ENCODE measurements around the gene GYPE. TPM values are rescaled to one million over a fixed set of nuclear protein-coding genes. Genes with fewer than 3 reads are reported as not detected.
"Not testable (repeated sequence)": the region's sequence is repeated elsewhere in the genome, so short reads cannot be mapped to it uniquely, and the experiment has no call there.

GYPE gene
- polyA plus RNA-seq (ENCODE audit: insufficient read depth in 1 of 5, insufficient read length in 5 of 5, low replicate concordance in 1 of 5): 10 to 100 TPM; 14.2 to 27.6 (median 22.1) TPM
- long read RNA-seq, donor 1, partial matches to known transcripts: 8 of 8 reads
- long read RNA-seq, donor 1, other reads (novel, unspliced or antisense): 0 of 8 reads
- long read RNA-seq, donor 2: 0 reads
- long read RNA-seq, donor 3, partial matches to known transcripts: 0 of 5 reads
- long read RNA-seq, donor 3, other reads (novel, unspliced or antisense): 5 of 5 reads
- long read RNA-seq, donor 4: 0 reads
- long read RNA-seq, donor 5, partial matches to known transcripts: 0 of 6 reads
- long read RNA-seq, donor 5, other reads (novel, unspliced or antisense): 5 of 6 reads
- long read RNA-seq, donor 6, partial matches to known transcripts: 10 of 16 reads
- long read RNA-seq, donor 6, other reads (novel, unspliced or antisense): 6 of 16 reads
- long read RNA-seq, donor 7: 0 reads
- long read RNA-seq, donor 8: 0 reads

DNA sequence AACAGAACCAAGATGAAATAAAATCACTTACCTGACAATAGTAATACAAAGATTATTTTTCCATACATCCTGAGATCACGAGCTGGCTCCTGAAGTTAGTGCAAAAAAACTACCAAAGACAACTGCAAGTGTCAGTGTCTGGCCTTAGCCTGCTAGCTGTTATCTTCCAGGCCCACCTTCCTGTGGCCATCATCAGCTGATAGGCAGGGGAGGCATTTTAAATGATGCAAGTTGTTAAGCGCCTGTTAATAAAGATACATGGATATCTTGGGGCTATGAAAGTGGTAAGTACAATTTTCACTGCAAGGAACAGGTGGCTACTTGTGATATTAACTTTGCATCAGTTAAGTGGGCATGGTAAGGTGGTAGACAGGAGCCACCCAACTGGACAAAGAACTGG lies at the start of gene GYPE:
TSS of gene GYPE (minus strand) at position 120 of the 400 bp plus-strand sequence. CDS start at position 68, 52 bp downstream.
- DNase-seq: not testable (repeated sequence)

DNA sequence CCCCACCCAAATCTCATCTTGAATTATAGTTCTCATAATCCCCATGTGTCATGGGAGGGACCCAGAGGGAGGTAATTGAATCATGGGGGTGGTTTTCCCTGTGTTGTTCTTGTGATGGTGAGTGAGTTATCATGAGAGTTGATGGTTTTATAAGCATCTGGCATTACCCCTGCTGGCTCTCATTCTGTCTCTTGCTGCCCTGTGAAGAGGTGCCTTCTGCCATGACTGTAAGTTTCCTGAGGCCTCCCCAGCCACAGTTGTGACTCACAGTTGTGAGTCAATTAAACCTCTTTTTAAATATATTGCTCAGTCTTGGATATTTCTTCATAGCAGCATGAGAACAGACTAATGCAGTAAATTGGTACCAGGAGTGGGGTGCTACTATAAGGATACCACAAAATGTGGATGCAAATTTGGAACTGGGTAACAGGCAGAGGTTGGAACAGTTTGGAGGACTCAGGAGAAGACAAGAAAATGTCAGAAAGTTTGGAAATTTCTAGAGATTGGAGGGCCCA lies 46.2 kb upstream of the GYPE start:
- DNase-seq: not testable (repeated sequence)

DNA sequence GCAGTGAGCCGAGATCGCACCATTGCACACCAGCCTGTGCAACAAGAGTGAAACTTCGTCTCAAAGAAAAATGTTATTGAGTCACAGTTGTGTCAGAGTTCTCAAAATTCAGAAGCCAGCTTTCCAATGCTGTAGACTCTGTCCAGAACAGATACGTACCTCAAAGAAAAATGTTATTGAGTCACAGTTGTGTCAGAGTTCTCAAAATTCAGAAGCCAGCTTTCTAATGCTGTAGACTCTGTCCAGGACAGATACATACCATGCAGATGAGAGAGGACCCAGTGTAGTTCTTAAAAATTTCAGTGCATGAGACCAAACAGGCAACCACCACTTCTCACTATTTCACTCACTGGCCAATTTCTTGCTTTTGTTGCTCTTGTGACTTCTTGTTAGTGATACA lies 45.6 kb upstream of the GYPE start:
- DNase-seq: not testable (repeated sequence)

DNA sequence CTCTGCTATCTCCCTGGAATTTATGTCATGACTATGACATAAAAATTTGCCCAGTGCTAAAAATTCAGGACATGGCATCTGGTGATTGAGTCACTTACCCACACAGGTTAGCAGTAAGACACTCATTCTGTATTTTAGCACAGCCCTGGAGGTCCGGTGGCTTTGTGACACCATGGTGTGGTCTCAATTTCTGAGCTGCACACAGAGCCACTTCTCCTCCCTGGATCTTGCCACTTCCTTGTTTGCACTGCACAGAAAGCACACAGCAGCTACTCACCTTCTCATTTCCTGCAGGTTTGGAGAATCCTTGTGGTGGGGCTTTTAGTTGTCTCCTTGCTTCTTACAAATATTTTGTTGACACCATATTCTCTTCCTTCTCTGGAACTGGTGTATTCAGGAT lies 44.8 kb upstream of the GYPE start:
- DNase-seq: not testable (repeated sequence)

DNA sequence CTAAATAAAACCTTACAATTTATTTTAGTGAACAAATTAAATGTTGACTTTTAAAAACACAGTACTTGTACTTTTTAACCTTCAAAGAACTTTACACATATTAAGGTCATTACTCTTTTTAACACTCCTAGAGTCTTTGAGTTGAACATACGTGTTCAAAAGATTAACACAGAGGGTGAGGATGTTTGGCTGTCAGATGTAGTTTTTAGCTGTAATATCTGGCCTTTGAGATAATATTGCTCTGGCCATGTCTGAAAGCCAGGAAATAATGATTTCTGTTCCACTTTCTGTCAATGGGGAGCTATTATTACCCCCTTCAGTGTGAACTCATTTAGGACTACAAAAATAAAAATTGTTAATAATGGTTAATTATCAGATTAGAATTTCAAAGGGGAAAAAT lies 42.1 kb upstream of the GYPE start:
- DNase-seq: not testable (repeated sequence)

DNA sequence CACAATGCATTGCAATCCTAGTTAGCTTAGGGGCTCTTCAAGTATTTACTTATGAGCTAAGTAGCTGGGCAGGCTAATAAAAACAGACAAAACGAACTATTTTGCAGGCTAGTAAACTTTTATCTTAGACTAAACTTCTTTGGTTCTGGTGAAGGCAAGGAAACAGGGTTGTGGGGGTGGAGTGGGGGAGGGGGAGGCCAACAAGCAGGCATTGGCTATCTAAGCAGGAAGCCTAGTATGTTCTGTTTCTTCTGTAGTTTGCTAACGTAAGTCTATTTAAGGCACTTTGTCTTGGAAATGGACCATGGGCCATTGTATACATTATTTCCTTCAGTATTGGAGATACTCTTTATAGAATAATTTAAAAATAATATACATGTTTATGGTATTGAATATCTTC lies 35.3 kb upstream of the GYPE start:
- not testable (repeated sequence) for DNase-seq

DNA sequence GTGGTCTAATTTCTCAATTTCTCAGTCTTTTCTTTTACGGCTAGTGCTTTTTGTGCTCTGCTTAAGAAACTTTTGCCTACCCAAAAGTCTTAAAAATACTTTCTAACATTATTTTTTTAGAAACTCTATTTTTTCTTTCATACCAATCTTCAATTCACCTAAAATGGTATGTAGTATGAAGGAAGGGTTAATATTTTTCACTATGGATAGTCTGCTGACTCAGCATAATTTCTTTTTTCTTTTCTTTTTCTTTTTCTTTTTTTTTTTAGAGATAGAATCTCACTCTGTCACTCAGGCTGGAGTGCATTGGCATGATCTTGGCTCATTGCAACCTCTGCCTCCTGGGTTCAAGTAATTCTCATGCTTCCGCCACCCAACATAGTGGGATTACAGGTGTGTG lies 34.2 kb upstream of the GYPE start:
- DNase-seq: no peak

DNA sequence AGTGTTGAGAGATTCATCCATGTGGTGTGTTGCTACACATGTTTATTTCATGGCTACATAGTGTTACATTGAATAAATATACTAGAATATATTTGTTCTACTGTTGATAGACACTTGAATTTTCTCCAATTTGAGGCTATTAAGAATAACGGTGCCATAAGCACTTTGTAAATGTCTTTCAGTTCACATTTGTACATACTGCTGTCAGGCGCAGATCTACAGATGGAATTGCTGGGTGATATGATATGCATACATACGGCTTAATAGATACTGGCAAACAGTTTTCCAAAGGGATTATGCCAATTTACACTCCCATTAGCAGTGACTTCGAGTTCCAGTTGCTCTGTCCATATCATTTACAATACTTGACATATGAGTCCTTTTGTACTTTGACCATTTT lies 33.5 kb upstream of the GYPE start:
- not testable (repeated sequence) for DNase-seq

DNA sequence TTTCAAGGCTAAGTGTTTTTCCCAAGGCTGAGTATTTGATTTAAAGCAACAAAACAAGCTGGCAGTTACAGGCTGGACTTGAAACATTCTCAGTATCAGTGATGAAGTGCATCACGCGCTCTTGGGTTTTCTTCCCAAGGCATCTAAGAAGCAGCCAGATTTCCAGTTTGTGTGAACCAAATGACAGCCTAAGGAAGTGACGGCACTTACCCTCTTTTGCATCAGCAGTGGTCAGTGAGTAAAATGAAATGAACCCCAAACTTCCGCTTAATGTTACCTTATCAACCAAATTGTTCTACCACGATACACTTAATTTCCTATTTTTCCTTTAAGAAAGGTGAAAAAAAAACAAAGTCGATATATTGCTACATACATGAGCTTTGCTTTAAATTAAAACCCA lies 15.8 kb upstream of the GYPE start:
- DNase-seq: no peak

DNA sequence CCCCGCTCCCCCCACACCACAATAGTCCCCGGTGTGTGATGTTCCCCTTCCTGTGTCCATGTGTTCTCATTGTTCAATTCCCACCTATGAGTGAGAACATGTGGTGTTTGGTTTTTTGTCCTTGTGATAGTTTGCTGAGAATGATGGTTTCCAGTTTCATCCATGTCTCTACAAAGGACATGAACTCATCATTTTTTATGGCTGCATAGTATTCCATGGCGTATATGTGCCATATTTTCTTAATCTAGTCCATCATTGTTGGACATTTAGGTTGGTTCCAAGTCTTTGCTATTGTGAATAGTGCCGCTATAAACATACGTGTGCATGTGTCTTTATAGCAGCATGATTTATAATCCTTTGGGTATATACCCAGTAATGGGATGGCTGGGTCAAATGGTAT lies 11.1 kb upstream of the GYPE start:
- DNase-seq: not testable (repeated sequence)

DNA sequence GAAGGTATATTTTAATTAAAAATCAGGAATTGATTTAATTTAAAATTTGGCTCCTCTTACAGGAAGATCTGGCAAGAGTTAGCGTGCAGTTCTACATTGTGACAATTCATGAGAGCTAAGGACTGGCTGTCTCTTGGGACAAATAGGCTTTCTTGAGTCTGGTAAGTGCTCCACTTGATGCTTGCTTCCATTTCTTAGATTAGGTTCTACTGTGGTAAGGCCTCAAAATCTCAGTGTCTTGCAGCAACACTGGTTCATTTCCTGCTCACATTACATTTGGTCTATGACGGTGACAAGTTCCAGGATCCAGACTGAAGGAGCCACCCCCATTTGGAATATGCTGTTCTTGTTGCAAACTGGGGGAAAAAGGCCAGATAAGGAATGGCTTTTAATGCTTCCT lies 7.1 kb upstream of the GYPE start:
- not testable (repeated sequence) for DNase-seq

DNA sequence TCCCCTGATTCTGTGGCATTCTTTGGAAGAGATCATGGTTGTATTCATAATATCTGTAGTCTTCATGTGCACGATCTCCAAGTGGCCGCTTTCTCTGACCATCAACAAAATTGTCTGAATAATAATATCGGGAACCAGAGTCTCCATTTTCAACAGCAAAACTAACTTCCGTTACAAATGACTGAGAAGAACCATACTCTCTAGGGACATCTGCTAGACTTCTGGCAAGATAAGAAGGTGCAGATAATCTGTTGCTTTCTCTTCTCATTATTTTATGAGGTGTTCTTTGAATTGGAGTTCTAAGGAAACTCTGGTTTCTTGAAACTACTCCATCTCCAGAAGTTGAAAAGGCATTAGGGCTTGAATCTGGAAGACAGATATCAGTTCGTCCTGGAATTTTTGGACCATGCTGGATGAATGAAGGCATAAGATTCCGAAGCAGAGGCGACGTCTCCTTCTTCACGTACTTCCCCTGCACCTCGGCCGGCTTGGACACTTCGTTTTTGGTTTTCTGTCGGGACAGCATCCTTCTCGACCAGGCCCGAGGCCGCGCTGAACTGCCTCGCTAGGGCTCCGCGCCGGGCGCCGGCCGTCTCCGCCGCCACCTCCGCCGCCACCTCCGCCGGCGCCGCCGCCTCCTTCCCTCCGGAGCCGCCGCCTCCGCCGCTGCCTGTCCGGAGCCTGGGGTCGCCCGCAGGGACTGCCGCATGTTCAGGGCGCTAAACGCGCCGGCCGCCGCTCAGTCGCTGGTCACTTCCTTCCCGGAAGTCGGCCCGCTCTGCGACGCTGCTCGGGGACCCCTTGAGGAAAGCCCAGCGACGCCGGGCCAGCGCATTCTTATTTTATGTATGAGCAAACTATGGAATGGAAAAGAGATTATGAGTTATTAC lies 6.4 kb upstream of the GYPE start:
- DNase-seq: peak; percentile 39 to 47

DNA sequence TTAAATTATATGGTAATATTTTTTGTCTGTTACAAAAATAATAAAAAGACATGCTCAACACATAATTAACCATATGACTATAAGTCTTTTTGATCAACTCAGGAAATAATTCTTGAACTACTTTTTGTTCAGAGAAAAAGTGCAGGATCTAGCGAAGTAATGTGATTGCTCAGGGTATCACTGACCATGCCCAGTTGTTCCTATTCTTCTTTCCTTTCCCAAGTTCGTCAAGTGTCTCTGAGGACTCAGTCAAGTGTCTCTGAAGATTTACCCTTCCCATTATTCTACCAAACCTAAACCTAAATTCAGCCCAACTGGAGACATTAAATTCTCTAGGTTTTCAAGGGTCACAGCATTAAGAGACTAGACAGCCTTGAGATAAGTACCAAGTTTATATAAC lies 5.5 kb upstream of the GYPE start:
- DNase-seq: not testable (repeated sequence)

DNA sequence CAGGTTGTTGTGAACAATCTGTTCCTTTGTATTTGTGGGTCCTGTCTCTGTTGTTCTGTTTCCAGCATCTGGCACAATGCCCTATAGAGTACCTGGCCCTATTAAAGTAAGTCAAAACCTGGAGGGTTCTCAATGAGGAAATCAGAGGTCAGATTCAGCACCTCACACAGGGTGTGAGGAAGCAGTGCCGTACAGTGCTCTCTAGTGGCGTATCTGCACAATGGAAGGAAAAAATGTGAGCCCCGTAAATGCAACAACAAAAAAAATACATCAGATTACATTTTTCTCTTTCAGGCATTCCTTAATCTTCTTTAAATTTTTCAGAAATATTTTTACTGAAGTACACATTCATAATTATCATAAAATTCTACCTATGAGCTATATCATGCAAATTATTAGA lies 2.5 kb upstream of the GYPE start:
- DNase-seq: not testable (repeated sequence)

DNA sequence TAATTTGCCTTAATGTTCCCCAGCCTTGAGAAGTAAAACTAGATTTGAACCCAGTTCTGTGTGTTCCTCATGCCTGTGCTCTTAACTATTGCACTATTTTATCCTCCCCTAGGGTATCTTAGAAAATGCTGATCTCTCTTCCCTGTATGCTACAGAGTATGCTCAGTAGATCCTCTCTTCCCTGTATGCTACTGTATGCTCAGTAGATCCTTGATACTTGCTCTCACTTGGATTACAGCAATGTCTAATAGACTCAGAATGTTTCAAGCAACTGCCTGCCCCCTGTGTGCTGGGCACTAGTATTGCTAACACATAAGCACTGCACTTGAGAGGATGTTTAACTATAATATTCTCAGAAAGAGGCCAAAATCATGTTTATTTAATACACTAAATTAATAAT lies 928 bp downstream of the GYPE start:
- DNase-seq: not testable (repeated sequence)

DNA sequence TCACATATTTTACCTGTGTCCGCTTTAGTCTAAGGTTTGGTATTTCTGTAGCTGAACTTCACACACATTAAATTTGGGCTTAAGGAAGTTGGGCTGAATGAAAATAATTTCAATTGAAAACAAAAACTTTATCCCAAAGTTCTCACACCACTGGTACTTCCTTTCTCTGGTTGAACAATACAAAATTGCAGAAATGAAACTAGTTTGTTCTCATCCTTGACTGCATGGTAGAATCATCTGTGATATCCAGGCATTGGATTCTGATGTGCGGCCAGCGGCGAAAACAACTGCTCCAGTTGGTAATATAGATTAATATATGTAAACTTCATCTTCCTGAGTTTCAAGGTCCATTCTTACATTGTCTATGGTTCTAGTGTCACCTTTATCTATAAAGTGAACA lies 15.0 kb downstream of the GYPE start:
- DNase-seq: not testable (repeated sequence)

DNA sequence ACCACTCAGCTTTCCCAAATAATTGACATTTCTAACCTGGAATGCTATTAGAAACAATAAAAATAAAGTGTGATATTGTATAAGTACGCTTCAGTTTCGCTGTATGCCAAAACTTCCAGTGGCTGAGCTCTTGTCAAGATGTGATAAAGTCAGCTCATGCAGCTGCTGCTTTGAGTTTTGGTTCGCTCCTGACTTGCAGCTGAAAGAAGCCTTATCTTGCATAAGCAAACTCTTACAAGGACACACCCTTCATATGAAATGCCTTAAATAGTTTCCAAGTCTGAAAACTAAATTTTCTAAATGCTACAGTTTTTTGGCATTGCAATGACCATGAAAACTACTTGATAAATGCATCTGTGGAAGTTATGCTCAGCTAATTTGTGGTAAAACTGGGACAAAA lies 17.2 kb downstream of the GYPE start:
- not testable (repeated sequence) for DNase-seq

DNA sequence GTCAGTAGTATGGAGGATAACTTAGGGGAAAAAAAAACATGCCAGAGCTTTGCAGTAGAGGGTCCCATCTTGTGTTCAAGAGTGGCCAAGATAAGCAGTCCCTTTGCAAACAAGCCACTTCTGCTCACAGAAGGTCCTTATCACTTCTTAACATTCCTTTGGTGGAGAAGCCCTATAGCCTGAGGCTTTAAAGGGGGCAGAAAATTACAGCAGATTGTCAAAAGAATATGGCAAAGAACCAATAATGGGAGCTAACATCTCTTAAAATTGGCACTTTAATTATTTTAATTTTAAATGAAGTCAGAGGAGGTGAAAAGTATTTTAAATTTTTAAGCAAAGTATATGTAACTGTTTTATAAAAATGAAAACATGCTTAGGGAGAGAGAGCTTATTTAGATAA lies 20.4 kb downstream of the GYPE start:
- not testable (repeated sequence) for DNase-seq

DNA sequence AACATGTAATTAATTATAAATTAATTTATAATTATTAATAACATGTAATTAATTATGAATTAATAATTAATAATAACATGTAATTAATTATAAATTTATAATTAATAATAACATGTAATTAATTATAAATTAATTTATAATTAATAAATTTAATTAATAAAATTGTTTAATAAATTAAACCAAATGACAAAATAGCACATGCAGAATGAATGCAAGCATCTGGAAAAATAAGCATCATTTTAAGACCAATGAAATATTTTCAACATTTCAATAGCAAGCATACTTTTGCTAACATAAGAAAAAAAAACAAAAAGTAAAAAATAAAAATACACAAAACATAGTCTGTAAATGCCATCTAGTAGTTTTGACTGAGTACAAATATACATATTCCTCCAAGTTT lies 21.8 kb downstream of the GYPE start:
- no peak for DNase-seq

DNA sequence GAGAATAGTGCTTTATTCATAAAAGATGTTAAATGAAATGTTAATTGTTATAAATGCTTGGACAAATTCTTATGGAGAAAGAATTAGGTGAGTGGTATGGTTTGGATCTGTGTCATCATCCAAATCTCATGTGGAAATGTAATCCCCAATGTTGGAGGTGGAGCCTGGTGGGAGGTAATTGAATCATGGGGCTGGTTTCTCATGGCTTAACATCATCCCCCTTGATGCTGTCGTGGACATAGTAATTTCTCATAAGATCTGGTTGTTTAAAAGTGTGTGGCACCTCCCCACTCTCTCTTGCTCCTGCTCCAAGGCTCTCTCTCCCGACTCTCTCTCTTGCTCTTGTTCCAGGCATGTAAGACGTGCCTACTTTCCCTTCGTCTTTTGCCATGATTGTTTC lies 22.5 kb downstream of the GYPE start:
- no peak for DNase-seq

DNA sequence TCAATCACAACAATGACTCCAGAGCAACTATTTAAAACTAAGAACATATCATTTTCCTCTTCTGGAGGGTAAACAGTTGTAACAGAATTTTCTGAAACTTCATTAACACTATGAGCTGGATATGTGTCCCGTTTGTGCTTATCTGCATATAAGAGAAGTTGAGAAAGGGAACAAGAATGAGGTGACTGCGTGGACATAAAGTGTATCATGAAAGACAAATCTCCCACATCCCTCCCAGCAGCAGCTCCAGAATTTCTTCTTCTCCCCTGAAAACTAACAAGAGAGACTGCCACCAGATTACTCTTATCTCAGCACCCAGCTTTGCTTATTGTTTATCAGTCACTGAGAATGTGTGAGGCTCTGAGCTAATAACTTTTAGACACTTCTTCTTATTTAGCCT lies 25.8 kb downstream of the GYPE start:
- DNase-seq: not testable (repeated sequence)

DNA sequence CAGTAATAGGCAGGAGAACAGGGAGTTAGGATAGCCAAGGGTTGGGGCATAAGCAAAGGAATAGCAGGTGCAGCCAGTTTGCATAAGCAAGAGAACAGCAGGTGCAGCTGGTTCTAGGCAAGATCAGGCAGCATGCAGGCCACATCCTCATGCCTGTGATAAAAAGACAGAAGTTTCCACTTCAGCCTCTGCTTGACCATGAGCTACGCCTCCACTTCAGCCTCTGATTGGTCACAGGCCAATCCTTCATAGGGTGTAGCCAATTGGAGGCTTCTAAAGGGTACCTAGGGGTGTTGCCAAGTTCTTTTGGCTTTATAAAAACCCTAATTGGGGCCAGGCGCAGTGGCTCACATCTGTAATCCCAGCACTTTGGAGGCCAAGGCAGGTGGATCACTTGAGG lies 30.0 kb downstream of the GYPE start:
- not testable (repeated sequence) for DNase-seq

Data from right lung (tissue), 10 donors.